Effector memory CD4-positive, alpha-beta T cell (primary cell): Measurements from ENCODE around the gene SYT1.

Source experiments
- DNase-seq, 3 donors: peaks; one replicate each; pipeline ENCODE4 v3.0.0-alpha.2; 2020
- H3K27ac ChIP-seq: 2 replicates; pipeline ENCODE4 v1.7.0; 2013; ENCODE audit warnings: mild to moderate bottlenecking, low read length, moderate library complexity; ENCODE audit not compliant: insufficient read depth, poor library complexity, severe bottlenecking
- H3K27me3 ChIP-seq: replicated peaks from 2 replicates; pipeline ENCODE4 v1.7.0; 2013; ENCODE audit warnings: mild to moderate bottlenecking, low read length; ENCODE audit not compliant: insufficient read depth, control insufficient read depth, poor library complexity, severe bottlenecking
- H3K36me3 ChIP-seq: 2 replicates; pipeline ENCODE4 v1.7.0; 2013; ENCODE audit warnings: mild to moderate bottlenecking, low read length, moderate library complexity; ENCODE audit not compliant: control insufficient read depth, insufficient read depth
- H3K4me1 ChIP-seq: 2 replicates; pipeline ENCODE4 v1.7.0; 2013; ENCODE audit warnings: low read length, mild to moderate bottlenecking; ENCODE audit not compliant: control insufficient read depth, insufficient read depth, poor library complexity, severe bottlenecking
- H3K4me3 ChIP-seq: 2 replicates; pipeline ENCODE4 v1.7.0; 2013; ENCODE audit warnings: low read length, low read depth, mild to moderate bottlenecking; ENCODE audit not compliant: insufficient read depth, poor library complexity, severe bottlenecking
- H3K9me3 ChIP-seq: 2 replicates; pipeline ENCODE4 v1.7.0; 2013; ENCODE audit warnings: mild to moderate bottlenecking, low read length, moderate library complexity; ENCODE audit not compliant: control insufficient read depth

The SYT1 gene

GRCh38 chr12:79283364-79283763 lies 418.8 kb downstream of the SYT1 start:
- no peaks in the 10 kb centered on the region for H3K4me1 ChIP-seq
- H3K4me3 ChIP-seq = no peak overlapping the region
- H3K27me3 ChIP-seq = no peaks in the 10 kb centered on the region
- H3K9me3 ChIP-seq = no peaks in the 10 kb centered on the region
- H3K36me3 ChIP-seq = no peaks in the 10 kb centered on the region
- H3K27ac ChIP-seq = no peak overlapping the region
- no peak for DNase-seq

- H3K9me3 ChIP-seq = no peaks in the 10 kb centered on the region
- H3K27ac ChIP-seq = no peak overlapping the region
- DNase-seq = no peak
- no peaks in the 10 kb centered on the region for H3K4me1 ChIP-seq
- no peaks in the 10 kb centered on the region for H3K27me3 ChIP-seq
- no peaks in the 10 kb centered on the region for H3K36me3 ChIP-seq
- H3K4me3 ChIP-seq = no peak overlapping the region
Observed at GRCh38 chr12:79288911-79289310, 424.3 kb downstream of the SYT1 start.

DNA sequence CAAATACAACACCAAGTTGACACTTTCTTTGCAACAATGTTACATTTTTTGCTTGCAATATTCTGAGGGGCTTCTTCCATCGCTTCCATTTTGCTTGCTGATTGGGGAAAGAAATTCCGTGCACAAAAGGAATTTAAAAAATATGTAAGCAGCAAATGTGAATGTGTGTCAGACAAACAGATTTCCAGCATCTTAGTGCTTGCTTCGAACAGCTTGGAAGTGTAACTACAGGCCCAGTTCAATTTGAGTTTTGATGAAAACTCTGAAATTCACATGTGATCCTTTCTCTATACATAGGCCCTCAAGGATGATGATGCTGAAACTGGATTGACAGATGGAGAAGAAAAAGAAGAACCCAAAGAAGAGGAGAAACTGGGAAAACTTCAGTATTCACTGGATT lies 427.1 kb downstream of the SYT1 start:
- Histone ChIP-seq H3K9me3 (no peaks in the 10 kb centered on the region), H3K27me3 (no peaks in the 10 kb centered on the region), H3K36me3 (no peaks in the 10 kb centered on the region), H3K4me1 (no peaks in the 10 kb centered on the region), H3K4me3 (no peak overlapping the region), H3K27ac (no peak overlapping the region)
- DNase-seq = no peak

DNA sequence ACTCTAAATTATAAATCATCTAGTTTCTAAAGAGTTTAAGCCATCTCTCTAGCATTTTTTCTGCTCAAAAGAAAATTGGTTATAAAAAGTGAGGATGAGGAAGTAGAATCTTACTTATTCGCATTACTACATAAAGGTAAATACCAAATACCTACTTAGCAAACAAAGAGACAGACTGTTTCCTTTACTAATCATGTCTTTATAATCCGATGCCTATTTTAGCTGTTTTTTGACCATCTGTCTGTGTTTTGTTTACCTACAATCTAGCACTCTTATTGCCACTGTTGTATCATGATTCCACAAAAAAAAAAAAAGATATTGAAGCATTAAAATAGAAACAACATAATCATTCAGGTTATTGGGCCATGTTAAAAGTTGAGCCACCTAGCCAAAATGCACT lies 430.0 kb downstream of the SYT1 start:
- Histone ChIP-seq H3K4me3 (no peak overlapping the region), H3K36me3 (no peaks in the 10 kb centered on the region), H3K4me1 (no peaks in the 10 kb centered on the region), H3K27me3 (no peaks in the 10 kb centered on the region), H3K9me3 (no peaks in the 10 kb centered on the region), H3K27ac (no peak overlapping the region)
- DNase-seq = no peak

DNA sequence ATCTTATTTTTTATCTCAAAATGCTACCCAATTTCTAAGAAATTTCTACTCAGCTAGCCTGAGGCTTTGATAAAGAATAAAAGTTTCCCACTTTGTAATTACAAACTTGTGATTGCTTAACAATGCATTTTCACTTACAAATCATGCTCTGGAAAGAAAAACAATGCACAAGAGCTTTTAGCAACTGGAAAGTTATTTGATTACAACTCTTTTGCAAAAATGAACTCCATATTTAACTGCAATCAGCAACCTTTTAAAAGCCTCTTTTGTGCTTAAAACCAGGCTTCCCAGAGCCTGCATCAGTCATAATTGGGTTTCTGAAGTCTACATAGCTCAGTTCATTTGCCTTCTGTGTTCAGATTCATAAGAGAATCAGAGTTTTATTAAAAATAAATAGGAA lies 431.0 kb downstream of the SYT1 start:
- H3K27me3 ChIP-seq = no peaks in the 10 kb centered on the region
- no peaks in the 10 kb centered on the region for H3K9me3 ChIP-seq
- no peak overlapping the region for H3K4me3 ChIP-seq
- no peak for DNase-seq
- H3K27ac ChIP-seq = no peak overlapping the region
- no peaks in the 10 kb centered on the region for H3K4me1 ChIP-seq
- H3K36me3 ChIP-seq = no peaks in the 10 kb centered on the region

- H3K27ac ChIP-seq = no peak overlapping the region
- H3K9me3 ChIP-seq = no peaks in the 10 kb centered on the region
- DNase-seq = no peak
- H3K36me3 ChIP-seq = no peaks in the 10 kb centered on the region
- no peaks in the 10 kb centered on the region for H3K27me3 ChIP-seq
- no peaks in the 10 kb centered on the region for H3K4me1 ChIP-seq
- H3K4me3 ChIP-seq = no peak overlapping the region
Observed at GRCh38 chr12:79296133-79296532, 431.6 kb downstream of the SYT1 start.

- H3K4me1 ChIP-seq = no peaks in the 10 kb centered on the region
- H3K9me3 ChIP-seq = no peaks in the 10 kb centered on the region
- no peaks in the 10 kb centered on the region for H3K36me3 ChIP-seq
- H3K27ac ChIP-seq = no peak overlapping the region
- no peak overlapping the region for H3K4me3 ChIP-seq
- no peak for DNase-seq
- no peaks in the 10 kb centered on the region for H3K27me3 ChIP-seq
Observed at GRCh38 chr12:79296871-79297270, 432.3 kb downstream of the SYT1 start.

- Histone ChIP-seq H3K4me1 (no peaks in the 10 kb centered on the region), H3K4me3 (no peak overlapping the region), H3K27me3 (no peaks in the 10 kb centered on the region), H3K9me3 (no peaks in the 10 kb centered on the region), H3K36me3 (no peaks in the 10 kb centered on the region), H3K27ac (no peak overlapping the region)
- DNase-seq = no peak
Observed at GRCh38 chr12:79298506-79298905, 433.9 kb downstream of the SYT1 start.

DNA sequence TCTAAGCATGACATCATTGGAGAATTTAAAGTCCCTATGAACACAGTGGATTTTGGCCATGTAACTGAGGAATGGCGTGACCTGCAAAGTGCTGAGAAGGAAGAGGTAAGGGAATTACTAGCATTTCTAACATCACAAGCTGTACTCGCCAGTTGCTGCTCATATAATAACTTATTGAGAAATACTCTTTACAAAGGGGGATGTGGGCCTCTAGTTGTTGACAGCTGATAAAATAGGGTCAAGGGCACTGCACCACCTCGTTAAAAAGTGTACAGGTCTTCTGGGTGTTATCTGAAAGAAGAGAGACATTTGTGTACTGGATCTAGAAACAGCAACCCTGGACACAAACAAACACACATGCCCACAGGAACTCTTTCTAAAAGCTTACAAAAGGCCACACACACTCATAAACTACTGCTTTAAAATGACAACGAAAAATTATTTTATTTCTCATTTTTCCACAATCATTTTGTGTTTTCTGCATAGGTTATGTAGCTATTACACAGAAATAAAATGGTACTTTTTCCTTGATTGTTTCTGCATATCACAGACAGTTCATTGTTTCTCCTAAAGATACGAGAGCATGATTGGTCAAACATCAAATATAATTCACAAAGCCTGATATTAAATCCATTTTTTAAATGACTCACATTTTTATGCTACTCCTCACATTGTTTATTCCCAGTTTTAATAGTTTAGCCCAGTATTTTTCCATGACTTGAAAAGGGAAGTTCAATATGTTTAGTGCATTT lies 435.0 kb downstream of the SYT1 start:
- no peak overlapping the region for H3K27ac ChIP-seq
- no peaks in the 10 kb centered on the region for H3K27me3 ChIP-seq
- DNase-seq = no peak
- H3K36me3 ChIP-seq = no peaks in the 10 kb centered on the region
- no peaks in the 10 kb centered on the region for H3K4me1 ChIP-seq
- H3K4me3 ChIP-seq = no peak overlapping the region
- no peaks in the 10 kb centered on the region for H3K9me3 ChIP-seq

DNA sequence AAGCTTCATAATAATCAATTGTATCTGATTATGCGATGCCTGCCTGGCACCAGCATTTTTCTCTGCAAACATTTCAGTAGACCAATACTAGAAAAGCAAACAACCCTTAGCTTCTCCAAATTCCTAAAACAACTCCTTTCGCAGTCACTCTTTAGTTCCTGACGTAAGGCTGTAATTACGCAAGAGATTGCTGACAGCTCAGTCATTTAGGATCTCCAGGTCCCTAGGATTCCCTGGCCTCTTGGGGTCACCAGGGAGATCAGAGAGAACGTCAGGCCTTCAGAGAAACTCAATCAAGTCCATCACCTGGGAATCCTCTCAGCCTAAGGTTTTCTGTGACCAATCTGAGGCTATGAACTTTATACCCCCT lies 435.6 kb downstream of the SYT1 start:
- Histone ChIP-seq H3K27ac (no peak overlapping the region), H3K36me3 (no peaks in the 10 kb centered on the region), H3K27me3 (no peaks in the 10 kb centered on the region), H3K9me3 (no peaks in the 10 kb centered on the region), H3K4me1 (no peaks in the 10 kb centered on the region), H3K4me3 (no peak overlapping the region)
- DNase-seq = no peak
